Epithelial cell of esophagus (primary cell): ENCODE results near the gene CLDN1.
A peak's percentile ranks its signal among the peaks of the same experiment; 100 is the strongest.

Experiments
- DNase-seq: peaks from one replicate; pipeline ENCODE4 v3.0.0; 2010; ENCODE audit warnings: low read depth
- H3K4me3 ChIP-seq: 2 replicates; pipeline ENCODE4 v1.5.1; 2011; ENCODE audit warnings: mild to moderate bottlenecking, low read length, control low read depth
- TF ChIP-seq, protein P1 (sequence below): IDR thresholded peaks from 2 replicates; pipeline ENCODE4 v1.5.1; 2011; ENCODE audit warnings: low read depth, mild to moderate bottlenecking, low read length, control low read depth, inconsistent platforms; ENCODE audit not compliant: insufficient read depth; ENCODE audit errors: missing control alignments

The CLDN1 gene

DNA sequence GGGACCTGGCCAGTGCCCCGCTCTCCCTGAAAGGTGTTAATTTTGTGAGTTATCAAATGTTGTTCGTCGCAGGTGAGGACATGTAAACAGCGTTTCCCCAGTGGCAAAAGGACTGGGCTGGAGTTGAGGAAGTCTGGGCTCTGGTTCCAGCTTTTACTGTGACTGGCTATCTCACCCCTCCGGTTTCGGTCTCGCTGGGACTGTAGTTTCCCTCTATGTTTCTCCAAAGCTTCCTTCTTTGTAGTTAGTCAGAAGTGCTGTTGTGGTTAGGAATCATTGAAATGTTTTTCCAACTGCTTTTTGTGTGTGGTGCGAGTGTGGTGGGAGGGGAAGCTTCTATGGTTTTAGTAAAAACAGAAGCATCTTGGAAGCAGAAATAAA, 990 bp upstream of the CLDN1 start:
- DNase-seq, result peak; percentile 62
- peak overlapping the region; percentile 90 for H3K4me3 ChIP-seq
- TF ChIP-seq, protein P1, sequence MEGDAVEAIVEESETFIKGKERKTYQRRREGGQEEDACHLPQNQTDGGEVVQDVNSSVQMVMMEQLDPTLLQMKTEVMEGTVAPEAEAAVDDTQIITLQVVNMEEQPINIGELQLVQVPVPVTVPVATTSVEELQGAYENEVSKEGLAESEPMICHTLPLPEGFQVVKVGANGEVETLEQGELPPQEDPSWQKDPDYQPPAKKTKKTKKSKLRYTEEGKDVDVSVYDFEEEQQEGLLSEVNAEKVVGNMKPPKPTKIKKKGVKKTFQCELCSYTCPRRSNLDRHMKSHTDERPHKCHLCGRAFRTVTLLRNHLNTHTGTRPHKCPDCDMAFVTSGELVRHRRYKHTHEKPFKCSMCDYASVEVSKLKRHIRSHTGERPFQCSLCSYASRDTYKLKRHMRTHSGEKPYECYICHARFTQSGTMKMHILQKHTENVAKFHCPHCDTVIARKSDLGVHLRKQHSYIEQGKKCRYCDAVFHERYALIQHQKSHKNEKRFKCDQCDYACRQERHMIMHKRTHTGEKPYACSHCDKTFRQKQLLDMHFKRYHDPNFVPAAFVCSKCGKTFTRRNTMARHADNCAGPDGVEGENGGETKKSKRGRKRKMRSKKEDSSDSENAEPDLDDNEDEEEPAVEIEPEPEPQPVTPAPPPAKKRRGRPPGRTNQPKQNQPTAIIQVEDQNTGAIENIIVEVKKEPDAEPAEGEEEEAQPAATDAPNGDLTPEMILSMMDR, result no peak

DNA sequence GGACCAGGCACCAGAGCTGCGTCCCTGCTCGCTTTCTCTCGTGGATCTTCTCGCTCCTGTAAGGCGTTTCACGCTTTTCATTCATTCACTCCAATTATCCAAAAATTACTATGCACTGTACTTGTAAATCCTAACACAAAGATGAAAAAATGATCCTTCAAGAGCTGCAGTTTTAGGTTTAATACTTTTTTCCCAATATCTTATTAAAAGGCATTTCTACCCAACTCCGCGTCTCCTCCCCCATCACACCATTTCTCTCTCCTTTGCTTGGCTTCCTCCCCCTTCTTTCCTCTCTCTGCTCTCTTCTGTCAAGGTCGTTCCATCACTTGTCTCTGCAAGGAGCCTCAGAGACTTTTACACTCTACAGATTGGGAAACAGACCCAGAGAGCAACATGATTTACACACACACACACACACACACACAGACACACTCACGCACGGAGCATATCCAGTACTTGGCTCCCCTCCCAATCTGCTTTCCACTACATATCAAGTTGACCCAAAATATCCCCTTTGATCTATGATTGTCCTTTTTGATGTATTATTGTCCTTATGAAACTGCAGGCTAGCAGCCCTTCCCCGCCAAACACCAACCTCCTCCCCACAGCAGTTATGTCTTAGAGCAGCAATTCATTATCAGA, 479 bp upstream of the CLDN1 start:
- H3K4me3 ChIP-seq, result peak overlapping the region; percentile 90
- no peak for DNase-seq
- TF ChIP-seq, protein P1, result no peak

DNA sequence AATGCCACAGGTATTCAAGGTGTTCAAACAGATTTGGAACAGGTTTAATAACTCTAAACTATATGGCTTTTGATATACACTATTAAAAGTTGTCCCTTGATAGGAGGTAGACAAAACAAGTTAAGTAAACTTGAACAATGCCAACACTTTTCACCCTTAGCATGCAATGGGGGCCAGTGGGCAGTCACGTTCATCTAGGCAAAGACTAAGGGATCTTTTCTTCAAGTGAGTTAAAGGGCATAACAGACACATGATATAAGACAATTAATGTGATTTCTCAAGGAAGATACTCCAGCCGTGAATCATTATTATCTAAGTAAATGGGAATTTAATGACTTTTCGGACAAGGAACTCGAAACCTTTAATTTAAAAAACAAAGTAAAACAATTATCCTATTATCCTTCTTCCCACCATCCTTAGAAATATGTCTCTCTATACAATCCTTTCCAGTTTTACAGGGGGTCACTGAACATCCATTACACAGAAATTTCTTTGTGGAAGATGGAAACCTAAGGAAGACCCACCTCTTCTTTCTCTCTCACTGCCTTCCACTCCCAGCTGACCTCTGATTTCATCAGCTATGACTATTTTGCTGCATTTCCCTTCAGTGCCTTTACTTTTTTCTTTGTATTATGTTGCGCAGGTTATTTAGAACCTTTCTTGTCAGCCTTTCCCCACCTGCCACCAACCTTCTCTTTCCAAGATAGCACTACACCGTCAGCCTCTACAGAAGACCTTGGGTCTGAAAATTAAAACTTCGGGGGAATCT, 1.5 kb downstream of the CLDN1 start:
- TF ChIP-seq, protein P1, result no peak
- peak overlapping the region; percentile 90 for H3K4me3 ChIP-seq
- DNase-seq, result peak; percentile 39

DNA sequence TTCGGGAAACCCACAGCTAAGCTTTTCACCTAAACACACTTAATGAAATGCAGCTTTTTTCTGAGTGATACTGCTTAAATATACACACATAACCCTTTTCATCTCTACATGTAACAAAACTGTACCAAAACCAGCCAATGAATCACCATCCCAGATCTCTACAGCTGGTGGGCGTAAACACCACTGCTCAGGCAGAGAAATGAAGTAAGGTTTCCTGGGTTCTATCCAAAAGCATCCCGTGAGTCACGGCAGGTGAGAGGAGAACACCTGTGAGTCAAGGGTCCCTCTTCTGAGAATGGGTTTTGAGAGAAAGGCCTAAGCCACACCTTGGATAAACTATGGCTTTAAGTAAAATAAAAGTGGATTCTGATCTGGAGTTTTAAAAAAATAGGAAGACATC, 2.6 kb downstream of the CLDN1 start:
- TF ChIP-seq, protein P1, result no peak
- DNase-seq, result peak; percentile 97
- peak overlapping the region; percentile 90 for H3K4me3 ChIP-seq

DNA sequence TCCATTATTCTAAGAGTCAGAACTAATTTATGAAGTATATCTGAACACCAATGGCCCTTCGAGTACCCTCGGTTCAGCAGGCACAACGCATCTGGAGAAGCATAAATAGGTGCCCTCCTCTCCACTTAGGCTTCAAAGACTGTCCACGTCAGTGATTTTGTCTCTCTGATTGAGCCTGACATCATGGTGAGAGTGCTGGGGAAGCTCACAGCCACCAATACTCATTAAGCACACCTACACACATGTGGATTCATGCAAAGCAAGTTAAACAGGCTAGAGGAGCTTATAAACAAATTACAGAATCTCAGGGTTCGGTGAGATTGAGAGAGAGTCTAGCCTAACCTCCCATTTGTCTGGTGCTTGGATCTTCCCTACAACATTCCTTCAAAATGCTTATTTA, 3.6 kb downstream of the CLDN1 start:
- peak; percentile 75 for DNase-seq
- TF ChIP-seq, protein P1, result no peak
- H3K4me3 ChIP-seq, result peak overlapping the region; percentile 90

DNA sequence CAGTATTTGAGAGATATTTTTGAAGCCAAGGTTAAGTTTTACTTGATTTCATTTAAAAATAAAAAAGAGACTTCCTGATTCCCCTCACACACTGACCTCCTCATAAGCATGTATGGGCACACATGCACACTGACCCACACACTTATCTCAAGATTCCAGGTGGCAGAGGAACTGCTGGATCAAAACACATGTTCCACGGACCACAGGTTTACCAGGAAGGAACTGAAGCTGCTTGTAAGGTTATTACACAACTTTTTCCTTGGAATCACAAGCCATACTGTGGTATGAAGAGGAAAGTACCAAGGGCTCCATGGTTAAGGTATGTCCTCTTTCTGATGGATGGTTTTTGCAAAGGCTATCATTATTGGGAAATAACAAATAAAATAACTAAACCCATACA, 7.5 kb downstream of the CLDN1 start:
- TF ChIP-seq, protein P1, result no peak
- H3K4me3 ChIP-seq, result no peak overlapping the region
- no peak for DNase-seq
